PFSK-1 (cell line): ENCODE data around the gene FAM53B.

Experiments
- SIN3A ChIP-seq: IDR thresholded peaks from 2 replicates; pipeline ENCODE4 v1.6.1; 2012; ENCODE audit warnings: mild to moderate bottlenecking, low read length, moderate library complexity, borderline replicate concordance; ENCODE audit not compliant: insufficient read depth
- TAF1 ChIP-seq: IDR thresholded peaks from 2 replicates; pipeline ENCODE4 v1.6.1; 2012; ENCODE audit warnings: low read length, control low read depth, borderline replicate concordance; ENCODE audit not compliant: insufficient read depth

DNA sequence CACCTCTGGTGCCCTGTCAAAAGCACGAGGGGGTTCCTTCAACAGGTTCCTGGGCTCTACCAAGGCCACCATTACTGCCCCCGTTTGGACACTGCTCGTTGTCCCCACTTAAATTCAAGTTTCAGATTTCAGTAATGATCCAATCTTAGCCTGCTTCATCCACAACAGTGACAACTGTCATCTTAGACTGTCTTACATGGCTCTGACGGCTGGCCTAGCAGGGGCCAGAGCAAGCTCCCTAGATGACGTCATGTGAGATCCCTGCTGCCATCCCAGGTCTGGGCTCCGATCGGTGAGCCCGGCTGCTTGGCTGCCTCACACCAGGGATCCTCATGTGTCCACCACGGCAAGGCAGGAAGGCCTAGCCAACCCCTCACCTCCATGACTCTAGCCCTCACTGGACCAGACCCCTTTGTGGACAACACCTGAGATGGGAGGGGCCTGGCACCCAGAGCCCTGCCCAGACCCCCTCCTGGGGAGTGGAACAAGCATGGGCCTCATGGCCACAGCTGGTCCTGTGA lies 82.5 kb downstream of the FAM53B start:
- TF ChIP-seq SIN3A = no peak
- no peak for TF ChIP-seq TAF1
